ENCODE measurements around the gene PLSCR1. TPM values are rescaled to one million over a fixed set of nuclear protein-coding genes. Genes with fewer than 3 reads are reported as not detected.

PLSCR1 gene
- total RNA-seq, 1 experiment from 2014 or later: 62.8 TPM

DNA sequence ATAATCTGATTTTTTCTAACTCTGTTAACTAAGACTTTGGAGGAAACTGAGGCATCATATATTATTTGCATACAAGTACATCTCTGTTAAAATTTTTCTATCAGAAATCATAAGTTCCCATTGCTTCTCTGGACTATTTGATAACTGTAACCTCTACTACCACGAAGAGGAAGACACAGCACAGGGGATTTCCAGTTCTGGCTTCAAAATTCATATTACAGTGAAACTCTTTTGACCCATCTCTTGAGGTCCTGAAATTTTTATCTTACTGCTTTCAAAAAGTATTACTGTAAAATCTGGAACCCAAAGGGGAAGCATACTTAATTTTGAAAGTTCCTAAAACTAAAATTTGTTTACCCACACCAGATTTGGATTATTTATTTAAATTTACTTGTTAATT is 4.2 kb downstream of the PLSCR1 start:
- H3K27ac Mint-ChIP-seq (ENCODE audit: low read depth, unreplicated experiment): no peak overlapping the region
- no peaks in the 10 kb centered on the region for H3K27me3 Mint-ChIP-seq (ENCODE audit: insufficient read depth, unreplicated experiment)
- intact Hi-C loops (cut with micrococcal nuclease): loop anchor here (5.0 kb wide), 1 partner anchor 37 kb away; no protein-coding TSS in a partner anchor
- peaks cover 38% of the 10 kb centered on the region for H3K36me3 Mint-ChIP-seq (ENCODE audit: insufficient read depth, unreplicated experiment)
- H3K4me1 Mint-ChIP-seq (ENCODE audit: insufficient read depth, unreplicated experiment): peaks cover 41% of the 10 kb centered on the region
- POLR2A ChIA-PET: interaction anchor here (1.7 kb wide), 1 partner anchor 11 kb away, joined by 4 read pairs; no protein-coding TSS in a partner anchor
- DNase-seq (ENCODE audit: unreplicated experiment): no peak
- BruUV-seq (replicated peaks): no TSS peak
- H3K9me3 Mint-ChIP-seq (ENCODE audit: unreplicated experiment): no peaks in the 10 kb centered on the region
- CTCF ChIA-PET: interaction anchor here (0.5 to 1.4 kb wide), 3 partner anchors 15 to 320 kb away, joined by 3 to 6 read pairs (median 3); no protein-coding TSS in a partner anchor
- TF ChIP-seq, protein P1, sequence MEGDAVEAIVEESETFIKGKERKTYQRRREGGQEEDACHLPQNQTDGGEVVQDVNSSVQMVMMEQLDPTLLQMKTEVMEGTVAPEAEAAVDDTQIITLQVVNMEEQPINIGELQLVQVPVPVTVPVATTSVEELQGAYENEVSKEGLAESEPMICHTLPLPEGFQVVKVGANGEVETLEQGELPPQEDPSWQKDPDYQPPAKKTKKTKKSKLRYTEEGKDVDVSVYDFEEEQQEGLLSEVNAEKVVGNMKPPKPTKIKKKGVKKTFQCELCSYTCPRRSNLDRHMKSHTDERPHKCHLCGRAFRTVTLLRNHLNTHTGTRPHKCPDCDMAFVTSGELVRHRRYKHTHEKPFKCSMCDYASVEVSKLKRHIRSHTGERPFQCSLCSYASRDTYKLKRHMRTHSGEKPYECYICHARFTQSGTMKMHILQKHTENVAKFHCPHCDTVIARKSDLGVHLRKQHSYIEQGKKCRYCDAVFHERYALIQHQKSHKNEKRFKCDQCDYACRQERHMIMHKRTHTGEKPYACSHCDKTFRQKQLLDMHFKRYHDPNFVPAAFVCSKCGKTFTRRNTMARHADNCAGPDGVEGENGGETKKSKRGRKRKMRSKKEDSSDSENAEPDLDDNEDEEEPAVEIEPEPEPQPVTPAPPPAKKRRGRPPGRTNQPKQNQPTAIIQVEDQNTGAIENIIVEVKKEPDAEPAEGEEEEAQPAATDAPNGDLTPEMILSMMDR (IDR thresholded peaks at IDR 0.05; ENCODE audit: unreplicated experiment): no peak
- peak overlapping the region; percentile 79 for H3K4me3 Mint-ChIP-seq (ENCODE audit: unreplicated experiment)

GRCh38 chr3:146539315-146539714 is 5.1 kb downstream of the PLSCR1 start:
- ChIA-PET POLR2A (no interaction called here), CTCF (no interaction called here)
- Mint-ChIP-seq H3K4me1 (ENCODE audit: insufficient read depth, unreplicated experiment) (peaks cover 47% of the 10 kb centered on the region), H3K4me3 (ENCODE audit: unreplicated experiment) (no peak overlapping the region), H3K36me3 (ENCODE audit: insufficient read depth, unreplicated experiment) (peaks cover 41% of the 10 kb centered on the region), H3K9me3 (ENCODE audit: unreplicated experiment) (no peaks in the 10 kb centered on the region), H3K27ac (ENCODE audit: low read depth, unreplicated experiment) (no peak overlapping the region), H3K27me3 (ENCODE audit: insufficient read depth, unreplicated experiment) (no peaks in the 10 kb centered on the region)
- no peak for DNase-seq (ENCODE audit: unreplicated experiment)
- intact Hi-C loops (cut with micrococcal nuclease): no loop called here
- BruUV-seq (replicated peaks): no TSS peak
- TF ChIP-seq, protein P1 (IDR thresholded peaks at IDR 0.05; ENCODE audit: unreplicated experiment): no peak

DNA sequence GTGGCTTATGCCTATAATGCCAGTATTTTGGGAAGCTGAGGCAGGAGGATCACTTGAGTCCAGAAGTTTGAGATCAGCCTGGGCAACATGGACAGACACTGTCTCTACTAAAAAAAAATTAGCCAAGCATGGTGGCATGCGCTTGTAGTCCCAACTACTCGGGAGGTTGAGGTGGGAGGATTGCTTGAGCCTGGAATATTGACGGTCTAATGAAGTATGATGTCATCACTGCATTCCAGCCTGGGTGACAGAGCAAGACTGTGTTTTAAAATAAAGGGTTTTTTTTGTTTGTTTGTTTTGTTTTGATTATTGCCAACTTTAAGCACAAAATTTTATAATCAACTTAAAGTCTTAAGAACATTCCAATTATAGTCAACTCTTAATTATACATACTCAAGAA is 6.8 kb downstream of the PLSCR1 start:
- peaks cover 44% of the 10 kb centered on the region for H3K4me1 Mint-ChIP-seq (ENCODE audit: insufficient read depth, unreplicated experiment)
- no peak overlapping the region for H3K27ac Mint-ChIP-seq (ENCODE audit: low read depth, unreplicated experiment)
- H3K36me3 Mint-ChIP-seq (ENCODE audit: insufficient read depth, unreplicated experiment): peaks cover 55% of the 10 kb centered on the region

DNA sequence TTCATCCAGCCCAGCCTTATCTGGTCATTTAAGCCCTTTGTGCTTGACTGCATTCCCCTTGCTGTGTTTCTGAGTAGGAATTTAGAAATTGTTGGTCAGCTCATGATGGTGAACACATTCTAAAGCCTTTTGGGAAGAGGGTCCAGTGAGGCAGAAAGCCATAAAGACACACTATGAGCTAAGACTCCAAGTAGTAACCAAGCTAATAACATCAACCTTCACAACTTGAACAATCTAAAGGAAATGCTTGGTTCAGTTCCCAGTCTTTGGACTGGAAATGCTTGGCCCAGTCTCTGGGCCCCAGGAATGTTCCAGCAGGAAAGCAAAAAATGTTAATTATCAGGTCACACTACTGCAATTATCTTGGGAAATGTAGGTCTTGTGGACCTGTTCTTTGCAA is 7.7 kb downstream of the PLSCR1 start:
- TF ChIP-seq, protein P1 (IDR thresholded peaks at IDR 0.05; ENCODE audit: unreplicated experiment): no peak
- H3K9me3 Mint-ChIP-seq (ENCODE audit: unreplicated experiment): no peaks in the 10 kb centered on the region
- intact Hi-C loops (cut with micrococcal nuclease): no loop called here
- H3K4me3 Mint-ChIP-seq (ENCODE audit: unreplicated experiment): no peak overlapping the region
- ChIA-PET CTCF (interaction anchor here (0.5 kb wide), 1 partner anchor 59 kb away, joined by 5 read pairs; no protein-coding TSS in a partner anchor), POLR2A (interaction anchor here (5.9 kb wide), 1 partner anchor 8 kb away, joined by 33 read pairs; the partner anchor contains the start of gene PLSCR1)
- no peaks in the 10 kb centered on the region for H3K27me3 Mint-ChIP-seq (ENCODE audit: insufficient read depth, unreplicated experiment)
- peaks cover 62% of the 10 kb centered on the region for H3K36me3 Mint-ChIP-seq (ENCODE audit: insufficient read depth, unreplicated experiment)
- DNase-seq (ENCODE audit: unreplicated experiment): no peak
- peak overlapping the region; percentile 12 for H3K27ac Mint-ChIP-seq (ENCODE audit: low read depth, unreplicated experiment)
- H3K4me1 Mint-ChIP-seq (ENCODE audit: insufficient read depth, unreplicated experiment): peaks cover 36% of the 10 kb centered on the region
- BruUV-seq (replicated peaks): no TSS peak

More for the DNA sequence above, 6.8 kb downstream of the PLSCR1 start:
- intact Hi-C loops (cut with micrococcal nuclease): no loop called here
- DNase-seq (ENCODE audit: unreplicated experiment): no peak
- no TSS peak for BruUV-seq (replicated peaks)
- Mint-ChIP-seq H3K4me3 (ENCODE audit: unreplicated experiment) (no peak overlapping the region), H3K27me3 (ENCODE audit: insufficient read depth, unreplicated experiment) (no peaks in the 10 kb centered on the region), H3K9me3 (ENCODE audit: unreplicated experiment) (no peaks in the 10 kb centered on the region)
- ChIA-PET POLR2A (no interaction called here), CTCF (no interaction called here)
- TF ChIP-seq, protein P1 (IDR thresholded peaks at IDR 0.05; ENCODE audit: unreplicated experiment): no peak

All from MCF 10A (cell line).